CD4-positive, CD25-positive, alpha-beta regulatory T cell (primary cell): ENCODE results near the gene ADGRV1. TPM values are rescaled to one million over a fixed set of nuclear protein-coding genes. Genes with fewer than 3 reads are reported as not detected.

Experiments used
- ATAC-seq, 2 donors: fragments of 150-1000 bp; cut with Tn5 transposase; one replicate each; pipeline ENCODE4 v1.10.0; 2021; ENCODE audit warnings: low read depth in 2 of 2, moderate number of reproducible peaks in 2 of 2, moderate library complexity in 1 of 2
- DNase-seq, 3 donors: peaks; one replicate each; pipeline versions ENCODE4 v3.0.0 to v3.0.0-alpha.2; 2012 to 2022; ENCODE audit warnings: mixed read lengths in 1 of 3
- H3K27ac ChIP-seq: one replicate; pipeline ENCODE4 v1.7.0; 2013; ENCODE audit warnings: mild to moderate bottlenecking, low read length; ENCODE audit not compliant: insufficient read depth, poor library complexity, severe bottlenecking
- H3K27me3 ChIP-seq: one replicate; pipeline ENCODE4 v1.7.0; 2013; ENCODE audit warnings: low read length; ENCODE audit not compliant: control insufficient read depth, insufficient read depth
- H3K36me3 ChIP-seq: one replicate; pipeline ENCODE4 v1.7.0; 2013; ENCODE audit warnings: mild to moderate bottlenecking, low read length, moderate library complexity; ENCODE audit not compliant: control insufficient read depth, insufficient read depth
- H3K4me1 ChIP-seq: 2 replicates; pipeline ENCODE4 v1.7.0; 2013; ENCODE audit warnings: mild to moderate bottlenecking, low read length; ENCODE audit not compliant: insufficient read depth, control insufficient read depth, poor library complexity, severe bottlenecking
- H3K4me3 ChIP-seq: one replicate; pipeline ENCODE4 v1.7.0; 2013; ENCODE audit warnings: low read depth, mild to moderate bottlenecking, low read length, moderate library complexity
- H3K9me3 ChIP-seq, 2 experiments: 1 replicate in 1 of 2; 2 replicates in 1 of 2; pipeline ENCODE4 v1.7.0; 2013; ENCODE audit warnings: low read length in 2 of 2, mild to moderate bottlenecking in 1 of 2, moderate library complexity in 1 of 2; ENCODE audit not compliant: control insufficient read depth in 2 of 2
- H3K27ac Mint-ChIP-seq, 3 donors: one replicate each; pipeline ENCODE4 v1.8.0; 2020 to 2022; ENCODE audit warnings: mild to moderate bottlenecking in 3 of 3, mixed read lengths in 3 of 3, moderate library complexity in 2 of 3
- H3K27me3 Mint-ChIP-seq: one replicate; pipeline ENCODE4 v1.8.0; 2022; ENCODE audit warnings: mild to moderate bottlenecking, mixed read lengths
- H3K36me3 Mint-ChIP-seq: one replicate; pipeline ENCODE4 v1.8.0; 2020; ENCODE audit warnings: mixed read lengths
- H3K4me1 Mint-ChIP-seq, 4 donors: one replicate each; pipeline ENCODE4 v1.8.0; 2020 to 2022; ENCODE audit warnings: mixed read lengths in 4 of 4, mild to moderate bottlenecking in 1 of 4
- H3K4me3 Mint-ChIP-seq, 4 donors: one replicate each; pipeline ENCODE4 v1.8.0; 2020 to 2022; ENCODE audit warnings: mild to moderate bottlenecking in 4 of 4, mixed read lengths in 4 of 4, moderate library complexity in 3 of 4
- H3K9me3 Mint-ChIP-seq, 7 donors: one replicate each; pipeline ENCODE4 v1.8.0; 2020 to 2022; ENCODE audit warnings: mixed read lengths in 7 of 7, mild to moderate bottlenecking in 3 of 7, moderate library complexity in 2 of 7
- polyA plus RNA-seq, 4 donors: library from polyadenylated mRNA; unstranded; fragments of 300-500 nt; fragmentation: Illumina TruSeq; gene quantifications; one replicate each; pipeline ENCODE4 v1.2.3, GENCODE V29; 2021
- total RNA-seq: library from RNA; stranded (reverse); gene quantifications from one replicate; pipeline ENCODE4 v1.2.3, GENCODE V29; 2022

Gene ADGRV1
- total RNA-seq (0.52 TPM), polyA plus RNA-seq (under 1 TPM in 1 of 4 donors, not detected in 3; 0.42 TPM)

- H3K27ac Mint-ChIP-seq, result peak within 1 kb of the TSS in 1 of 3 donors; percentile 44
- peaks cover 70% of the 10 kb centered on the region for H3K27me3 Mint-ChIP-seq
- H3K4me1 ChIP-seq, result peaks cover 3% of the 10 kb centered on the region
- ATAC-seq (peak; percentile 31 to 40), DNase-seq (no peak)
- H3K4me1 Mint-ChIP-seq, result peaks cover 0 to 6% (median 5%) of the 10 kb centered on the region in 4 donors
- H3K36me3 ChIP-seq, result no peaks in the 10 kb centered on the region
- no peak within 1 kb of the TSS for H3K27ac ChIP-seq
- no peak within 1 kb of the TSS for H3K4me3 ChIP-seq
- H3K4me3 Mint-ChIP-seq, result peak within 1 kb of the TSS in 3 of 4 donors; percentile 44 to 64 (median 60)
- H3K9me3 Mint-ChIP-seq, result peaks cover 0 to 4% (median 0%) of the 10 kb centered on the region in 7 donors
- H3K27me3 ChIP-seq, result peaks cover 45% of the 10 kb centered on the region
- H3K36me3 Mint-ChIP-seq, result no peaks in the 10 kb centered on the region
- H3K9me3 ChIP-seq, result no peaks in the 10 kb centered on the region
Measured at GRCh38 chr5:90558344-90559192, at the start of gene ADGRV1. Gene ADGRV1, plus strand, starts transcription at chr5:90558797. Its CDS starts 99 bp downstream, at chr5:90558896.

GRCh38 chr5:90510438-90510837 is 48.2 kb upstream of the ADGRV1 start:
- H3K9me3 Mint-ChIP-seq, result peaks cover 0 to 4% (median 0%) of the 10 kb centered on the region in 7 donors
- Histone ChIP-seq H3K27me3 (no peaks in the 10 kb centered on the region), H3K4me3 (no peak overlapping the region), H3K9me3 (no peaks in the 10 kb centered on the region), H3K4me1 (no peaks in the 10 kb centered on the region), H3K36me3 (no peaks in the 10 kb centered on the region), H3K27ac (no peak overlapping the region)
- no peak overlapping the region for H3K4me3 Mint-ChIP-seq
- H3K27ac Mint-ChIP-seq, result no peak overlapping the region
- H3K36me3 Mint-ChIP-seq, result no peaks in the 10 kb centered on the region
- ATAC-seq (no peak), DNase-seq (no peak)
- peaks cover 0 to 12% (median 6%) of the 10 kb centered on the region in 4 donors for H3K4me1 Mint-ChIP-seq
- H3K27me3 Mint-ChIP-seq, result no peaks in the 10 kb centered on the region

- Mint-ChIP-seq H3K36me3 (peaks cover 12% of the 10 kb centered on the region), H3K9me3 (peaks cover 0 to under 1% (median 0%) of the 10 kb centered on the region in 7 donors), H3K4me3 (no peak overlapping the region), H3K4me1 (peaks cover 0 to 5% (median 3%) of the 10 kb centered on the region in 4 donors), H3K27me3 (no peaks in the 10 kb centered on the region), H3K27ac (no peak overlapping the region)
- no peak for DNase-seq
- Histone ChIP-seq H3K4me1 (no peaks in the 10 kb centered on the region), H3K4me3 (no peak overlapping the region), H3K36me3 (peaks cover 16% of the 10 kb centered on the region), H3K27ac (no peak overlapping the region), H3K9me3 (no peaks in the 10 kb centered on the region), H3K27me3 (no peaks in the 10 kb centered on the region)
- no peak for ATAC-seq
Measured at GRCh38 chr5:90514520-90514919, 44.1 kb upstream of the ADGRV1 start.

- Mint-ChIP-seq H3K36me3 (peaks cover 37% of the 10 kb centered on the region), H3K27ac (no peak overlapping the region), H3K27me3 (no peaks in the 10 kb centered on the region), H3K4me1 (peaks cover 3 to 23% (median 19%) of the 10 kb centered on the region in 4 donors), H3K9me3 (no peaks in the 10 kb centered on the region), H3K4me3 (no peak overlapping the region)
- Histone ChIP-seq H3K4me1 (no peaks in the 10 kb centered on the region), H3K27me3 (no peaks in the 10 kb centered on the region), H3K27ac (no peak overlapping the region), H3K4me3 (no peak overlapping the region), H3K9me3 (no peaks in the 10 kb centered on the region), H3K36me3 (peaks cover 38% of the 10 kb centered on the region)
- DNase-seq (no peak), ATAC-seq (no peak)
Measured at GRCh38 chr5:90518661-90519060, 39.9 kb upstream of the ADGRV1 start.

GRCh38 chr5:90519081-90519480 is 39.5 kb upstream of the ADGRV1 start:
- Mint-ChIP-seq H3K4me1 (peaks cover 6 to 25% (median 22%) of the 10 kb centered on the region in 4 donors), H3K4me3 (no peak overlapping the region), H3K36me3 (peaks cover 37% of the 10 kb centered on the region), H3K27me3 (no peaks in the 10 kb centered on the region), H3K27ac (no peak overlapping the region), H3K9me3 (no peaks in the 10 kb centered on the region)
- Histone ChIP-seq H3K27me3 (no peaks in the 10 kb centered on the region), H3K36me3 (peaks cover 42% of the 10 kb centered on the region), H3K27ac (no peak overlapping the region), H3K4me1 (no peaks in the 10 kb centered on the region), H3K9me3 (no peaks in the 10 kb centered on the region), H3K4me3 (no peak overlapping the region)
- no peak for DNase-seq
- ATAC-seq, result no peak

- Histone ChIP-seq H3K36me3 (peaks cover 16% of the 10 kb centered on the region), H3K4me1 (peaks cover 32% of the 10 kb centered on the region), H3K4me3 (peak overlapping the region; percentile 90), H3K27me3 (peaks cover 13% of the 10 kb centered on the region), H3K27ac (peak overlapping the region; percentile 96), H3K9me3 (no peaks in the 10 kb centered on the region)
- Mint-ChIP-seq H3K27me3 (peaks cover 20% of the 10 kb centered on the region), H3K36me3 (peaks cover 4% of the 10 kb centered on the region), H3K9me3 (peaks cover 0 to 1% (median 0%) of the 10 kb centered on the region in 7 donors), H3K27ac (peak overlapping the region; percentile 82 to 99 (median 95)), H3K4me1 (peaks cover 29 to 48% (median 38%) of the 10 kb centered on the region in 4 donors), H3K4me3 (peak overlapping the region; percentile 92 to 100 (median 97))
- DNase-seq (peak; percentile 28 to 59 (median 35)), ATAC-seq (no peak)
Measured at GRCh38 chr5:90528601-90529193, 29.9 kb upstream of the ADGRV1 start.

- peak within 1 kb of the TSS; percentile 92 to 100 (median 97) for H3K4me3 Mint-ChIP-seq
- H3K36me3 Mint-ChIP-seq, result peaks cover 4% of the 10 kb centered on the region
- H3K27ac Mint-ChIP-seq, result peak within 1 kb of the TSS; percentile 95 to 99 (median 99)
- H3K4me1 ChIP-seq, result peaks cover 32% of the 10 kb centered on the region
- ATAC-seq (peak; percentile 90 to 91), DNase-seq (peak; percentile 96 to 98 (median 96))
- H3K27me3 Mint-ChIP-seq, result peaks cover 25% of the 10 kb centered on the region
- no peaks in the 10 kb centered on the region for H3K9me3 ChIP-seq
- peak within 1 kb of the TSS; percentile 96 for H3K27ac ChIP-seq
- H3K4me1 Mint-ChIP-seq, result peaks cover 26 to 45% (median 35%) of the 10 kb centered on the region in 4 donors
- peaks cover 10% of the 10 kb centered on the region for H3K36me3 ChIP-seq
- peak within 1 kb of the TSS; percentile 94 for H3K4me3 ChIP-seq
- peaks cover 19% of the 10 kb centered on the region for H3K27me3 ChIP-seq
- peaks cover 0 to 1% (median 0%) of the 10 kb centered on the region in 7 donors for H3K9me3 Mint-ChIP-seq
Measured at GRCh38 chr5:90529194-90529938, 29.2 kb upstream of the ADGRV1 start, which contains the start of gene LYSMD3. Gene LYSMD3, minus strand, starts transcription at chr5:90529584. Its CDS starts 4,295 bp downstream, at chr5:90525289.
